HG03139 (cell line): ENCODE results near the gene RNF223.
"Not testable (repeated sequence)": the region's sequence is repeated elsewhere in the genome, so short reads cannot be mapped to it uniquely, and the experiment has no call there.

ENCODE experiments used
- ATAC-seq: cut with Tn5 transposase; IDR thresholded peaks from one replicate; pipeline ENCODE4 v1.9.1; 2021; ENCODE audit not compliant: unreplicated experiment

RNF223 gene

GRCh38 chr1:1110561-1110971 lies 36.5 kb upstream of the RNF223 start:
- no peak for ATAC-seq

- ATAC-seq: no peak
Measured at GRCh38 chr1:1109743-1110142, 35.6 kb upstream of the RNF223 start.

DNA sequence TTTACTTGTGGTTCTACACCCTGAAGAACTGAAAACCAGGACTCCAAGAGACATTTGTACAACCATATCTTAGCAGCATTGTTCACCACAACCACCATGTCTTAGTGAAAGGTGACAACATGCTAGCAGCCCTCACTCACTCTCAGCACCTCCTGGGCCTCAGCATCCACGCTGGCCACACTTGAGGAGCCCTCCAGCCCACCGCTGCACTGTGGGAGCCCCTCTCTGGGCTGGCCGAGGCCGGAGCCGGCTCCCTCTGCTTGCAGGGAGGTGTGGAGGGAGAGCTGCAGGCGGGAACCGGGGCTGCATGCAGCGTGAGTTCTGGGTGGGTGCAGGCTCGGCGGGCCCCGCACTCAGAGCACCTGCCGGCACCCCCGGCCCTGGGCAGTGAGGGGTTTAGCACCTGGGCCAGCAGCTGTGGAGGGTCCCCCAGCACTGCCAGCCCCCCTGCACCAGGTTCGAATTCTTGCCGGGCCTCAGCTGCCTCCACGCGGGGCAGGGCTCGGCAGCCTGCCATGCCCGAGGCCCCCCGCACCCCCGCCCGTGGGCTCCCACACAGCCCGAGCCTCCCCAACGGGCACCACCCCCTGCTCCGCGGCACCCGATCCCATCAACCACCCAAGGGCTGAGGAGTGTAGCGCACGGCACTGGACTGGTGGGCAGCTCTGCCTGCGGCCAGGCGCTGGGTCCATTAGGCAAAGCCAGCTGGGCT lies 32.6 kb upstream of the RNF223 start:
- ATAC-seq: no peak

DNA sequence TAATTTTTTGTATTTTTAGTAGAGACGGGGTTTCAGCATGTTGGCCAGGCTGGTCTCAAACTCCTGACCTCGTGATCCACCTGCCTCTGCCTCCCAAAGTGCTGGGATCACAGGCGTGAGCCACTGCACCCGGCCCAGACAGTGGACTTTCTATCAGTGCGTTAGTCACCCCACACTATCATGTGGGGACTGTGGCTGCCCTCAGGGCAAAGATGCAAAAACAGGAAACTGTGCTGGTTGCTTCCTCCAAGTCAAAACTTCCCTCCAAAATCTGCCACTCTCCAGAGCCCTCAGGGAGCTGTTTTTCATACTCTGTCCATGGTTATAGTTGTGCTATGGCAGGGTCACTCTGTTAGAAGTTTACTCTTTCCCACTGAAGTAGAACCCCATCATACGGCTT lies 30.0 kb upstream of the RNF223 start:
- ATAC-seq: not testable (repeated sequence)

DNA sequence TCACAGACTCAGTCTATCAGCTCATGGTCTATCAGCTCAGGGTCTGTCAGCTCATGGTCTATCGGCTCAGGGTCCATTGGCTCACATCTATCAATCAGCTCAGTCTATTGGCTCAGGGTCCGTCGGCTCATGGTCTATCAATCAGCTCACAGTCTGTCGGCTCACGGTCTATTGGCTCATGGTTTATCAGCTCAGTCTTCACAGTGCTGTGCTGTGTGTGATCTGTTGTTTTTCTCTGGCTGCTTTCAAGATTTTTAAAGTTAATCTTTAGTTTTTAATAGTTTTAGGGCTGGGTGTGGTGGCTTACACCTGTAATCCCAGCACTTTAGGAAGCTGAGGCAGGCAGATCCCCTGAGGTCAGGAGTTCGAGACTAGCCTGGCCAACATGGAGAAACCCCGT lies 27.4 kb upstream of the RNF223 start:
- no peak for ATAC-seq

GRCh38 chr1:1100296-1100695 lies 26.2 kb upstream of the RNF223 start:
- no peak for ATAC-seq

DNA sequence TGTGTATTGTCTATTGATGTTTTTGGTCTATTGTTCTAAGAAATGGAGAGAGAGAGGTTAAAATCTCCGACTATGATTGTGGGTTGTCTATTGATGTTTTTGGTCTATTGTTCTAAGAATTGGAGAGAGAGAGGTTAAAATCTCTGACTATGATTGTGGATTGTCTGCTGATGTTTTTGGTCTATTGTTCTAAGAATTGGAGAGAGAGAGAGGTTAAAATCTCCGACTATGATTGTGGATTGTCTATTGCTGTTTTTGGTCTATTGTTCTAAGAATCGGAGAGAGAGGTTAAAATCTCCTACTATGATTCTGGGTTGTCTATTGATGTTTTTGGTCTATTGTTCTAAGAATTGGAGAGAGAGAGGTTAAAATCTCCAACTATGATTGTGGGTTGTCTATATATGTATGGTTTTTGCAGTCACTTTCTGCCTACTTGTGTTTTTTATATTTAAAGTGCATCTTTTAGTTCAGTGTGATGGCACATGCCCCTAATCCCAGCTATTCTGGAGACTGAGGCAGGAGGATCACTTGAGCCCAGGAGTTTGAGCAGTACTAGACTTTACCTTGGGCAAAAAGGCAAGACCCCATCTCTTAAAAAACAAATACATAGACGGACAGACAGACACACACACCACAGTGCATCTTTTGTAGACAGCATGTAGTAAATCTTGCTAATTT lies 25.5 kb upstream of the RNF223 start:
- ATAC-seq: no peak

- no peak for ATAC-seq
Measured at GRCh38 chr1:1098681-1099421, 24.7 kb upstream of the RNF223 start.

DNA sequence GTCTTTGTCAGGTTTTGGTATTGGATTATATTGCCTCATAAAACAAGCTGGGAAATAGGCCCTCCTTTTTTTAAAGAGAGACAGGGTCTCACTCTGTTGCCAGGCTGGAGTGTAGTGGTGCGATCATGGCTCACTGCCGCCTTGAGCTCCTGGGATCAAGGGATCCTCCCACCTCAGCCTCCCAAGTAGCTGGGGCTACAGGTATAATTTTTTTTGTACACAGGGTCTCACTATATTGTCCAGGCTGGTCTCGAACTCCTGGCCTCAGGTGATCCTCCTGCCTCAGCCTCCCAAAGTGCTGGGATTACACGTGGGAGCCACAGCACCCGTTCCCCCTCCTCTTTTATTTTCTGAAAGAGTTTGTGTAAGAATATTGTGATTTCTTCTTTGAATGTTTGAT lies 22.0 kb upstream of the RNF223 start:
- not testable (repeated sequence) for ATAC-seq

- ATAC-seq: no peak
Measured at GRCh38 chr1:1094981-1095380, 20.9 kb upstream of the RNF223 start.

DNA sequence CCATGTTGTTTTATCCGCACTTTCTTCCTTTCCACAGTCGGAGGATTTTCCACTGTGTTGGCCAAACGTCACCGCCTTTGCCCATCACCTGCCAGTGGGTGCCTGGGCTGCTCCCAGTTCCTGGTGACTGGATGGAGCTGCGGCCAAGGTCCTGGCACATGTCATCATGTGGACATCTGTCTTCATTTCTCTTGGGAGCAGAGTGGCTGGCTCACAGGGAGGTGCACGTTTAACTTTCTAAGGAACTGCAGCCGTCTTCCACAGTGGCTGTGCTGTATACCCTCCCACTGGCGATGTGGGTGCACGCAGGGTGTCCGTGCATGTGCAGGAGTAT lies 19.5 kb upstream of the RNF223 start:
- no peak for ATAC-seq

DNA sequence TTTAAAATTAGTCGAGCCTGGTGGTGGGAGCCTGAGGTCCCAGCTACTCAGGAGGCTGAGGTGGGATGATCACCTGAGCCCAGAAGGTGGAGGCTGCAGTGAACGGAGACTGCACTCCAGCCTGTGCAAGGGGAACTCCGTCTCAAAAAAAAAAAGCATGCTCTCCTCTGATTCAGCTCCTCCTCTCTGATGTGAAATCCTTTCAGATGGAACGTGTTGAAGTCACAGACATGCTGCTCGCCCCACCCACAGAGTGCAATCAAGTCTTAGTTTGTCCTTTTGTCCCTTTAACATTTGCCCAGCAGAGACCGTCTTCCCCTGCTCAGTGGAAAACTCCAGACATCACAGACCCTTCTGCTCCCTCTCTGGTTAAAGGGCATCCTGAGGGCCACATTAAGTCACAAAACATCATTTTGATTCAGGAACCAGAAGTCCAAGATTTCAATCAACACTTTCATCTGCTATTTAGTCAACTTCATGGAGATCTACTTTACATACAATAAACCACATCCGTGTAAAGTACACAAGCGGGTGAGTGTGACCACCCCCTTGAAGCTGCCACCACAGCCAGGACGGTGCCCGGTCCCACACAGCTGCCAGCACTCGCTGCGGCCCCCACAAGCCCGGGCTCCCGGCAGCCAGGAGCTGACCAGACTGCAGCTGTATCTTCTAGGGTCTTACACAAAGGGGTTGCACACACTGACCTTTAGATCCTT lies 18.9 kb upstream of the RNF223 start:
- ATAC-seq: no peak

DNA sequence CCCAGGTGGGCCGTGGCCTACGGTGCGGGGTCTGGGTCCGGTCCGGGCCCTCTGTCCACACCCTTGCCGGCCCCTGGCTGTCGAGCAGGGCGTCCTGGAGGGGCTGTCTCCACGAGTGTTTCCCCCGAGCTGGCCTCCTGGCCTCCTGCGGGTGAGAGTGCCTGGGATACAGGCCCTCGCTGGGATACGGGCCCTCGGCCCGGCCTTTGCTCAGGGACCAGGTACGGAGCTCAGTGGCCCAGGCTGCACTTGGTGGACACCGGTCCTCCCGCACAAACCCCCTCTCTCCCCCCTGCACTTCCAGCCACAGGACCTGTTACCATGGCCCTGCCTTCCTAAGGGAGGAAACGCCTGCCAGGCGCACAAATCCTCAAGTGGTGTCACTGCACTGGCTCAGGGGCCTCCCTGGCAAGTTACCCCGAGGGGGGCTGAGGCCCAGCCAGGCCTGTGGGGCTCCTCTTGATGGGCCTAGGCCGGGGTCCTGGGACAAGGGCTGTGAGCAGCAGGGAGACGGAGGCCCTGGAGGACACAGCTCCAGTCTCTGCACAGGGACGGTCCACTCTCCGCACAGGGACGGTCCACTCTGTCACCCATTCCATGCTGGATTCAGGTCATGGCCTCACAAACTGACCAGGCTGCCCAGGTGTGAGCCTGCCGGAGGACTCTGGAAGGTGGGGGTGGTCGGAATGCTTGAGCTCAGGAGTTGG lies 18.2 kb upstream of the RNF223 start:
- no peak for ATAC-seq

DNA sequence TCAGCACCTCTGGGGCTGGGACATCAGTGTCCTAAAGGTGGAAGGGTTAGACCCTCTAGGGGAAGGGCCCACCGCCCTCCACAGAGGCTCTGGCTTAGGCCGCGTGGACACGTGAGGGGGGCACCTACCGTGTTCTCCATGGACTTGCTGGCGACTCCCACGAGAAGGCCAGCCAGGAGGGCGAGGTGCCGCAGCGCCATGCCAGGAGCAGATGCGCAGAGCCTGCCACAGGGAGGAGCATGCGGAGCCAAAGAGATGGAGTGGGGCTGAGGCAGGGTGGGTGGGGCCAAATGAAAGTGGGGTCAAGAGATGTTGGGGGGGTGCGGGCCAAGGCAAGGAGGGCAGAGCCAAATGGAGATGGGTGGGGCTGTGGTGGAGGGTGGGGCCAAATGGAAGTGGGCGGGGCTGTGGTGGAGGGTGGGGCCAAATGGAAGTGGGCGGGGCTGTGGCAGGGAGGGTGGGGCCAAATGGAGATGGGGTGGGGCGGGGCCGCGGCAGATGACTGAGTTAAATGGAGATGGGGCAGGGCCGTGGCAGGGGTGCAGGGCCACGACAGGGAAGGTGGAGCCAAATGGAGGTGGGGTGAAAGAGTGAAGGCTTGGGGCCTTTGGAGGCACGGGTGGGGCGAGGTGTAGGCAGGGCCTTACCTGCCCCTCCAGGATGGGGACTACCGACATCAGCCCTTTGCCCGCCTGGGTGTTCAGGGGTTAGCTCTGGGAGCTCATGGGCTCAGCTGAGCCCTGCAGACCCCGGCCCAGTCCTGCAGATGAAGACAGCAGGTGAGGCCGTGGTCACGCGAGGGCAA lies 17.4 kb upstream of the RNF223 start:
- no peak for ATAC-seq

DNA sequence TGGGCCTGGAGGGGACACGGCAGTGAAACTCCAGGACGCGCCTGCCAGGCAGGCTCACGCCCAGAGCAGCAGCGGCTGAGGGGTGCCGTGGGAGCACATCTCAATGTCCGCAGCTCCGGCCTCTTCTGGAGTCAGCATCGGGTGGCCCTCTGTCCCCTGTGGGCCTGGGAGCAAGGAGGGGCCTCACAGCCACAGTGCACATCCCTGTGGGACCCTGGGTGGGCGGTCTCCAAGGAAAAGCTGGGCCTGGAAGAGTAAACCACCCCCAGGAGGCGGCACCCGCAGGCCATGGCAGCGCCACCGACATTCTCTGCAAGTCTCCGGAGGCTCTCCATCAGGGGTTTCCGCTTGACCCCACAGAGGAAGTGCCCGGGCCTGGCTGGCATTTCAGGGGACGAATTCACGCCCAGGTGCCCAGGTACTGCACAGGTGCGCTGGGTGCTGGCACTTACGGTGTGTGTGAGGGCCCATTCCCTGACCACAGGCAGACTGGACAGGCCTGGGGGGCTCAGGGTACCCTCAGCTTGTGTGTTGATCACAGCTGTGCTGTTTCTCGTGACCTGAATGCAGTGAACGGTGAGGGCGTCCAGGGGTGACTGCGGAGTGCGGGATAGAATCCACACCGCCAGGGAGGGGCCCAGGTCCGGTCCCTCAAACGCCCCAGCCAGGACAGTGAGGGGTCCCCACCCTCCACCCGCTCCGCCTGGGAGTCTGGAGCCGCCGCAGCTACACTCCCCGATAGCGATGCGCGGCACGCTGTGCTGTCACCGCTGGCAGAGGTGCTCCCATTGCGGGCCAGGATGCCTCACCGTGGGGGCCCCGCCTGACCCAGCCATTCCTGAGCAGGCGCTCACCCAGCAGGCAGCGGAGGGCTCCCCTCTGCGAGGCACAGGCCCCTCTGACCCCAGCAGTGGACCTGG lies 16.6 kb upstream of the RNF223 start:
- ATAC-seq: no peak

- ATAC-seq: no peak
Measured at GRCh38 chr1:1089731-1090423, 15.8 kb upstream of the RNF223 start.

GRCh38 chr1:1088801-1089680 lies 14.9 kb upstream of the RNF223 start:
- ATAC-seq: no peak
